Sigmoid colon (tissue), 7 donors: ENCODE data around the gene RAB39A. TPM values are rescaled to one million over a fixed set of nuclear protein-coding genes. Genes with fewer than 3 reads are reported as not detected.

ENCODE experiments used
- DNase-seq: peaks from one replicate; pipeline ENCODE4 v3.0.0-alpha.2; 2019
- H3K27ac ChIP-seq, 4 donors: fragments of 200-600 bp; sonication (generic); one replicate each; pipeline ENCODE4 v1.5.1; 2016 to 2019; ENCODE audit warnings: mild to moderate bottlenecking in 1 of 4
- H3K27me3 ChIP-seq, 3 donors: fragments of 200-600 bp; sonication (generic); one replicate each; pipeline ENCODE4 v1.5.1; 2019; ENCODE audit warnings: mild to moderate bottlenecking in 1 of 3
- H3K36me3 ChIP-seq, 4 donors: fragments of 200-600 bp; sonication (generic); one replicate each; pipeline ENCODE4 v1.5.1; 2016 to 2019
- H3K4me1 ChIP-seq, 4 donors: fragments of 200-600 bp; sonication (generic); one replicate each; pipeline ENCODE4 v1.5.1; 2017 to 2019
- H3K4me3 ChIP-seq, 4 donors: fragments of 200-600 bp; sonication (generic); one replicate each; pipeline ENCODE4 v1.5.1; 2017 to 2019; ENCODE audit warnings: mild to moderate bottlenecking in 2 of 4, moderate library complexity in 1 of 4
- H3K9me3 ChIP-seq, 4 donors: fragments of 200-600 bp in 3 of 4; sonication (generic) in 3 of 4; one replicate each; pipeline versions ENCODE4 v1.5.1 to v1.6.1; 2013 to 2019
- EP300 ChIP-seq, 4 donors: sonication (generic); formaldehyde crosslinking; IDR thresholded peaks; one replicate each; pipeline ENCODE4 v1.6.1; 2017; ENCODE audit warnings: antibody characterized with exemption in 4 of 4
- POLR2A ChIP-seq, 2 donors: fragments of 450-650 bp; IDR thresholded peaks; one replicate each; pipeline ENCODE4 v1.6.1; 2016; ENCODE audit warnings: antibody characterized with exemption in 2 of 2, mild to moderate bottlenecking in 2 of 2, moderate library complexity in 2 of 2
- POLR2AphosphoS5 ChIP-seq, 4 donors: sonication (generic); formaldehyde crosslinking; IDR thresholded peaks; one replicate each; pipeline ENCODE4 v1.6.1; 2017; ENCODE audit warnings: antibody characterized with exemption in 4 of 4
- WGBS, 2 donors: extraction: QIAGEN DNeasy Blood & Tissue Kit; methylation state at CpG; one replicate each; pipeline ENCODE4 v1.1.7; 2013; 5-methylcytosine and 5-hydroxymethylcytosine counted together
- intact Hi-C: fragments of 100-400 bp; cut with DNase I; formaldehyde crosslinking; loops from one replicate; pipeline ENCODE4 v1.15.1; 2023
- polyA plus RNA-seq, 3 donors: library from polyadenylated mRNA; stranded (reverse); fragments of 200-250 nt; gene quantifications; one replicate each; pipeline ENCODE4 v1.2.3, GENCODE V29; 2013
- total RNA-seq, 4 donors: library from RNA; depleted of rRNA; stranded (reverse); fragments of >200 nt; gene quantifications; one replicate each; pipeline ENCODE4 v1.1.0, GENCODE V29; 2016
- TF ChIP-seq, protein P1 (sequence below), 4 experiments: fragments of 450-650 bp in 3 of 4; fragments of 200-600 bp in 1 of 4; IDR thresholded peaks; one replicate each; pipeline ENCODE4 v1.5.1; 2016 to 2019; ENCODE audit warnings: antibody characterized with exemption in 4 of 4, mild to moderate bottlenecking in 3 of 4, moderate library complexity in 2 of 4
- donor health status: healthy with polysubstance abuse.
- donor health status: Bipolar disorder and iron deficiency.
- donor health status: healthy.

RAB39A gene
- total and polyA plus RNA-seq, 7 donors: 0.55 to 1.8 (median 0.96) TPM; not detected in 1

DNA sequence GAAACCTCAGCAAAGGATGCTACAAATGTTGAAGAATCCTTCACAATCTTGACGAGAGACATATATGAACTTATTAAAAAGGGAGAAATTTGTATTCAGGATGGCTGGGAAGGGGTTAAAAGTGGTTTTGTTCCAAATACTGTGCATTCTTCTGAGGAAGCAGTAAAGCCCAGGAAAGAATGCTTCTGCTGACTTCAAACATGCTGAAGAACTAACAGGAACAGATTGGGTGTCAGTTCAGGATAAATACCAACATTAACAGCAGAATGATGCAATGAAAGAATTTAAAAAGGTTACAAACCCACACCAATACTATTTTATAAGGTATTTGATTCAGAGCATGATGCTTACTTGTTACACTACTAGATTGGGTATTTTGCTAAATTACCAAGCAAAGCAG, 33.9 kb downstream of the RAB39A start:
- peaks cover 0 to 5% (median 0%) of the 10 kb centered on the region in 4 donors for H3K4me1 ChIP-seq
- TF ChIP-seq EP300 (IDR thresholded peaks at IDR 0.05) (no peak), POLR2A (IDR thresholded peaks at IDR 0.05) (no peak)
- no peaks in the 10 kb centered on the region for H3K9me3 ChIP-seq
- whole genome bisulfite sequencing, 2 donors: 92 to 94% methylated on average over 1 of the region's 1 CpG
- H3K36me3 ChIP-seq: no peaks in the 10 kb centered on the region
- no peaks in the 10 kb centered on the region for H3K27me3 ChIP-seq
- H3K27ac ChIP-seq: no peak overlapping the region
- no peak overlapping the region for H3K4me3 ChIP-seq
- DNase-seq: no peak
- intact Hi-C loops: no loop called here

DNA sequence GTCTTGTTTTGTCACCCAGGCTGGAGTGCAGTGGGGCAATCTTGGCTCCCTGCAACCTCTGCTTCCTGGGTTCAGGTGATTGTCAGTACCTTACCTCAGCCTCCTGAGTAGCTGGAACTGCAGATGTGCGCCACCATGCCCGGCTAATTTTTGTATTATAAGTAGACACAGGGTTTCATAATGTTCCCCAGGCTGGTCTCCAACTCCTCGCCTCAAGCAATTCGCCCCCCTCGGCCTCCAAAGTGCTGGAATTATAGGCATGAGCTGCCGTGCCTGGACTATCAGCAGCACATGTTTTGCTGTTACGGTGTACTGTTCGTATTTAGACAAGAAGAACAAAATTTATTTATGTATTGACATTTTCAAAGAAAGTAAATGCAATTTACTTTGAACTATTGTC, 34.8 kb downstream of the RAB39A start:
- TF ChIP-seq, protein P1, sequence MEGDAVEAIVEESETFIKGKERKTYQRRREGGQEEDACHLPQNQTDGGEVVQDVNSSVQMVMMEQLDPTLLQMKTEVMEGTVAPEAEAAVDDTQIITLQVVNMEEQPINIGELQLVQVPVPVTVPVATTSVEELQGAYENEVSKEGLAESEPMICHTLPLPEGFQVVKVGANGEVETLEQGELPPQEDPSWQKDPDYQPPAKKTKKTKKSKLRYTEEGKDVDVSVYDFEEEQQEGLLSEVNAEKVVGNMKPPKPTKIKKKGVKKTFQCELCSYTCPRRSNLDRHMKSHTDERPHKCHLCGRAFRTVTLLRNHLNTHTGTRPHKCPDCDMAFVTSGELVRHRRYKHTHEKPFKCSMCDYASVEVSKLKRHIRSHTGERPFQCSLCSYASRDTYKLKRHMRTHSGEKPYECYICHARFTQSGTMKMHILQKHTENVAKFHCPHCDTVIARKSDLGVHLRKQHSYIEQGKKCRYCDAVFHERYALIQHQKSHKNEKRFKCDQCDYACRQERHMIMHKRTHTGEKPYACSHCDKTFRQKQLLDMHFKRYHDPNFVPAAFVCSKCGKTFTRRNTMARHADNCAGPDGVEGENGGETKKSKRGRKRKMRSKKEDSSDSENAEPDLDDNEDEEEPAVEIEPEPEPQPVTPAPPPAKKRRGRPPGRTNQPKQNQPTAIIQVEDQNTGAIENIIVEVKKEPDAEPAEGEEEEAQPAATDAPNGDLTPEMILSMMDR (IDR thresholded peaks at IDR 0.05): no peak
- TF ChIP-seq POLR2AphosphoS5 (IDR thresholded peaks at IDR 0.05) (no peak), POLR2A (IDR thresholded peaks at IDR 0.05) (no peak), EP300 (IDR thresholded peaks at IDR 0.05) (no peak)

DNA sequence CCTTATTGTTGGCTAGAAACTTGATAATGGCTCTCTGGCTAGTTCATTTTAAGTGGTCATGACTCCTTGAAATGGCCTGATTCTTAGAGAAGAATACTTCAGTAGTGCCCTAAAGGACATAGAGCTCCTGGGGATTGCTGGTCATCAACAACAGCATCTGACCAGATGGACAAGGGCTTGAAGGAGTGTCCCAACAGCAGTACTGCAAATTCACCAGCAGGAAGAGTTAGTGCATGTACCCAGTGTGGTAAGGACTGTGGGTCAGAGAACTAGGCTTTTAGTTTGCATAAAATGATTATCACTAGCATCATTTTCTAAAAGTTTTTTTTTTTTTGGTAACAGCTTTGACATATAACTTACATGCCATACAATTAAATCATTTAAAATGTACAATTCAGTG, 41.0 kb downstream of the RAB39A start:
- H3K27ac ChIP-seq: no peak overlapping the region
- H3K4me3 ChIP-seq: no peak overlapping the region

More for the DNA sequence above, 34.8 kb downstream of the RAB39A start:
- no peak for DNase-seq
- H3K4me1 ChIP-seq: no peaks in the 10 kb centered on the region
- intact Hi-C loops: no loop called here
- H3K36me3 ChIP-seq: no peaks in the 10 kb centered on the region
- no peaks in the 10 kb centered on the region for H3K9me3 ChIP-seq
- no peak overlapping the region for H3K4me3 ChIP-seq
- H3K27ac ChIP-seq: no peak overlapping the region
- no peaks in the 10 kb centered on the region for H3K27me3 ChIP-seq
- 77 to 81% methylated on average over 8 of the region's 8 CpGs for WGBS, 2 donors

DNA sequence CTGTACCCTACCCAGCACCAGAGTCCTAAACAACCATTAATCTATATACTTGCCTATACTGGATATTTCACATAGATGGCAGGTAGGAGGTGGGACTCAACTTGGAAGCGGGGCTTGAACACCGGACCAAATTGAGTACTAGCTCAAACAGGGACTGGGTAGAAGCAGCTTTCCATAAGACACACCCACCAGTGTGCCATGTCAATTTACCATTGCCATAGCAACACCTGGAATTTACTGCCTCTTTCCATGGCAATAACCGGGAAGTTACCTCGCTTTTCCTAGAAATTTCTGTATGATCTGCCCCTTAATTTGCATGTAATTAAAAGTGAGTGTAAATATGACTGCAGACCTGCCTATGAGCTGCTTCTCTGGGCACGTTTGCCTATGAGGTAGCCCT, 41.8 kb downstream of the RAB39A start:
- no peaks in the 10 kb centered on the region for H3K36me3 ChIP-seq
- intact Hi-C loops: no loop called here
- no peaks in the 10 kb centered on the region for H3K4me1 ChIP-seq
- WGBS, 2 donors: 57 to 65% methylated on average over 5 of the region's 5 CpGs
- H3K4me3 ChIP-seq: no peak overlapping the region
- TF ChIP-seq POLR2A (IDR thresholded peaks at IDR 0.05) (no peak), EP300 (IDR thresholded peaks at IDR 0.05) (no peak)
- TF ChIP-seq, protein P1 (IDR thresholded peaks at IDR 0.05): no peak
- DNase-seq: no peak
- no peaks in the 10 kb centered on the region for H3K27me3 ChIP-seq
- H3K27ac ChIP-seq: no peak overlapping the region
- no peaks in the 10 kb centered on the region for H3K9me3 ChIP-seq

More for the DNA sequence above, 41.0 kb downstream of the RAB39A start:
- intact Hi-C loops: no loop called here
- no peaks in the 10 kb centered on the region for H3K9me3 ChIP-seq
- TF ChIP-seq EP300 (IDR thresholded peaks at IDR 0.05): no peak
- no peak for TF ChIP-seq POLR2A (IDR thresholded peaks at IDR 0.05)
- TF ChIP-seq, protein P1 (IDR thresholded peaks at IDR 0.05): no peak
- no peak for TF ChIP-seq POLR2AphosphoS5 (IDR thresholded peaks at IDR 0.05)
- no peaks in the 10 kb centered on the region for H3K36me3 ChIP-seq
- no peaks in the 10 kb centered on the region for H3K4me1 ChIP-seq
- no peaks in the 10 kb centered on the region for H3K27me3 ChIP-seq
- DNase-seq: no peak

DNA sequence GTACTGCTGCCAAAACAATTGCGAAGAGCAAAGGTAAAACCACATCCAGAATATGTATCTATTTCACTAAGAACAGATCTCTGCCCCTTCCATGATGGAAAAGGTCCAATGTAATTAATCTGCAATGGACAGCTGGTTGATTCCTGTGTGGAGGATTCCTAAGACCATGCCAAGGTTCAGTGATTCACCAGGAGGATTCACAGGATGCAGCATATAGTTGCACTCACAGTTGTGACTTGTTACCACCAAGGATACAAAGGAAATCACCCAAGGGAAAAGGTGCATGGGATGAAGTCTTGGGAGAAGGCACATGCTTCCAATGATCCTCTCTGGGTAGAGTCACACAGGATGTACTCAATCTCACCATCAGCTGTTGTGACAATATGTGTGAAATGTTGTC, 45.4 kb downstream of the RAB39A start:
- intact Hi-C loops: no loop called here
- no peak overlapping the region for H3K27ac ChIP-seq
- no peak overlapping the region for H3K4me3 ChIP-seq
- 94 to 96% methylated on average over 1 of the region's 1 CpG for WGBS, 2 donors
- no peaks in the 10 kb centered on the region for H3K36me3 ChIP-seq
- no peaks in the 10 kb centered on the region for H3K9me3 ChIP-seq
- no peak for DNase-seq
- H3K4me1 ChIP-seq: no peaks in the 10 kb centered on the region
- TF ChIP-seq POLR2A (IDR thresholded peaks at IDR 0.05): no peak
- no peaks in the 10 kb centered on the region for H3K27me3 ChIP-seq

DNA sequence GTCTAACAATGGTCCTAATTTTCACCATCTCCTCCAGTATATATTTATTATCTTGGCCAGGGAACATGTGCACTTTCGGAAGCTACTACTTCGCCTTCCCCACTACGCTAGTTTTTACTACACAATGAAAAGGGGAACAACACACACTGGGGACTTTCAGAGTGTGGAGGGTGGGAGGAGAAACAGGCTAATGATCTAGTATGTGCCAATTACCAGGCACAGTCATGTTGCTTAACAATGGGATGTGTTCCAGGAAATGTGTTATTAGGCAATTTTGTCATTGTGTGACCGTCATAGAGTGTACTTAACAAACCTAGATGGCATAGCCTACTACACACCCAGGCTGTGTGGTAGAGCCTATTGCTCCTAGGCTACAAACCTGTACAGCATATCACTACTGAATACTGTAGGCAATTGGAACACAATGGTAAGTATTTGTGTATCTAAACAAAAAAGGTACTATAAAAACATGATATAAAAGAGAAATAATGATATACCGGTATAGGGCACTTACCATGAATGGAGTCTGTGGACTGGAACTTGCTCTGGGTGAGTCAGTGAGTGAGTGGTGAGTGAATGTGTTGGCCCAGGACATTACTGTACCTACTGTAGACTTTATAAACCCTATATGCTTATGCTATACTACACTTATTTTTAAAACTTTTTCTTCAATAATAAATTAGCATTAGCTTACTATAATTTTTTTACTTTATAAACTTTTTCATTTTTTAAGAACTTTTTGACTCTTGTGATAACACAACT, 60.3 kb downstream of the RAB39A start:
- Histone ChIP-seq H3K27me3 (no peaks in the 10 kb centered on the region), H3K36me3 (no peaks in the 10 kb centered on the region), H3K27ac (no peak overlapping the region), H3K9me3 (no peaks in the 10 kb centered on the region), H3K4me1 (no peaks in the 10 kb centered on the region), H3K4me3 (no peak overlapping the region)
- no peak for TF ChIP-seq POLR2AphosphoS5 (IDR thresholded peaks at IDR 0.05)
- TF ChIP-seq, protein P1 (IDR thresholded peaks at IDR 0.05): no peak
- DNase-seq: no peak
- intact Hi-C loops: no loop called here
- 67 to 84% methylated on average over 5 of the region's 5 CpGs for WGBS, 2 donors
